Stimulated activated CD8-positive, alpha-beta memory T cell treated with anti-CD3 and anti-CD28 coated beads, Interleukin-7, amount 100 ng/mL, for 48 hours (primary cell): ENCODE results near the gene SELENOO.
"Not testable (repeated sequence)": the region's sequence is repeated elsewhere in the genome, so short reads cannot be mapped to it uniquely, and the experiment has no call there.

Experiments used
- DNase-seq, 2 donors: peaks; one replicate each; pipeline ENCODE4 v3.0.0-alpha.2; 2020; ENCODE audit warnings: low read depth in 1 of 2; ENCODE audit errors: extremely low read depth in 1 of 2

SELENOO gene, protein sequence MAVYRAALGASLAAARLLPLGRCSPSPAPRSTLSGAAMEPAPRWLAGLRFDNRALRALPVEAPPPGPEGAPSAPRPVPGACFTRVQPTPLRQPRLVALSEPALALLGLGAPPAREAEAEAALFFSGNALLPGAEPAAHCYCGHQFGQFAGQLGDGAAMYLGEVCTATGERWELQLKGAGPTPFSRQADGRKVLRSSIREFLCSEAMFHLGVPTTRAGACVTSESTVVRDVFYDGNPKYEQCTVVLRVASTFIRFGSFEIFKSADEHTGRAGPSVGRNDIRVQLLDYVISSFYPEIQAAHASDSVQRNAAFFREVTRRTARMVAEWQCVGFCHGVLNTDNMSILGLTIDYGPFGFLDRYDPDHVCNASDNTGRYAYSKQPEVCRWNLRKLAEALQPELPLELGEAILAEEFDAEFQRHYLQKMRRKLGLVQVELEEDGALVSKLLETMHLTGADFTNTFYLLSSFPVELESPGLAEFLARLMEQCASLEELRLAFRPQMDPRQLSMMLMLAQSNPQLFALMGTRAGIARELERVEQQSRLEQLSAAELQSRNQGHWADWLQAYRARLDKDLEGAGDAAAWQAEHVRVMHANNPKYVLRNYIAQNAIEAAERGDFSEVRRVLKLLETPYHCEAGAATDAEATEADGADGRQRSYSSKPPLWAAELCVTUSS

DNA sequence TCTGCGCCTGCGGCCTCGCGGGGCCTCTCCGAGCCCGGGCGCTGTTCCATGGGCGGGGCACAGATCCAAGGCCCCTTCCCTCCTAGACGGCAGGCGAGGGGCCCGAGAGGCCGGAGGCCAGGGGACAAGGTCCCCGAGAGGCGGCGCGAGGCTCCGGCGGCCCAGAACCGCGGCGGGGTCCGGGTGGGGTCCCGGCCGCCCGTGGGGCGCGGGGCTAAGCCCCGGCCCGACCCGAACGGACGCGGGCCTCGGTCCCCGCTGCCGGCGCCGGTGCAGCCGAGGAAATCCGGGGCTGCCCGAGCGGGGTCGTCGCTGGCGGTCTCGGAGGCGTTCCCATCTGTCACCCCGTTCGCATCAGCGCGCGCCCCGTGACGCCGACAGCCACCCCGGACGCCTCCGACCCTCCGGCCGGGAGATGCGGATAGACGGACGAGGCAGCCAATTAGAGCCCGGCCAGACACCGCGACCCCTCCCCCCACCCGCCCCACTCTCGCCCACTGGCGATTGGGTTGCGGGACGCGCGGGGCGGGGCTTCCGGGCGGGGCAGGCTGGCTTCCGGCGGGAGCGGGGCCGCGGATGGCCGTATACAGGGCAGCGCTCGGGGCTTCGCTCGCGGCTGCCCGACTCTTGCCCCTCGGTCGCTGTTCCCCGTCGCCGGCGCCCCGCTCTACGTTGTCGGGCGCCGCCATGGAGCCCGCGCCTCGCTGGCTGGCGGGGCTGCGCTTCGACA is at the start of gene SELENOO:
SELENOO (plus strand) TSS at position 551 of the 730 bp plus-strand sequence; CDS start at position 577, 26 bp downstream.
- peak; percentile 85 to 87 for DNase-seq

DNA sequence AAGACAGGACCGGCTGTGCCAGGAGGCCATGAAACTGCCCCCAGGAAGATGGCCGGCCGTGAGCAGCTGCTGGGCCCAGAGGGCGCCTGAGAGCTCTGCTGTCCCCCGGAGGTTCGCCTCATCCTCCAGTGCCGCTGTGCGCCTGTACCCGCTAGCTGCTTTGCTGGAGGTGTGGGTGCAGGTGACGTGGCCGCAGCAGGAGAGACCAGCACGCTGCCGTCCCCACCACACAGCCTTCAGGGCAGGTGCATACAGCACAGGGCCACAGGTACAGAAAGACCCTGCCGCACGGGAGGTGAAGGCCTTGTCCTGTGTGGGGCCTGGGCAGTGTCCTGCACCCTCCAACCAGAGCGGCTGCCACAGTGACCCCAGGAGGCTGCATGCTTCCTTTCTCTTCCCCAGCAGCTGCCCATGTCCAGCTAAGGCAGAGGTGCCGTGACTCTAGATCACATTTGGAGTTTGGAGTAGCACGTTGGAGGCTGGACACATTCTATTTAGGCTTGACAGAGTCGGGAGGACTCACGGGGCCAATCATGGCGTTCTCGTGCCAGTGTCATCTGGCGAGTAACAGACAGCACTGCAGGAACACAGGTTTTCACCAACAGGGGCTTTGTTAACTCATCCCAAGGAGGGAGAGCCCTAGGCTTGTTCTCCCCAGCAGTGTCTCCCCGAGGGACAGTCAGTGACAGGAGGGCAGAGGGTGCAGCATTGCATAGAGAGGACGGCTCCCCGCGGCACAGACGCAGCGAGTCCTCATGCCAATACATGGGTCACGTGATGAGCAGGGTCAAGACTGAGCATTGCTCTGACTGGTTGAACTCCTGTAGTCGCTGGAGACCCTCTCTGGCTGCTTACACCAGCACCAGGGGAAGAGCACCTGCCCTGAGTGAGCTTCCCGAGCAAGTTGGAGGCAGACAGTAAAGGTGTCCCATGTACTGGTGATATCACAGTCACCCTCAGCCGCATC is 49.0 kb upstream of the SELENOO start:
- DNase-seq: no peak

DNA sequence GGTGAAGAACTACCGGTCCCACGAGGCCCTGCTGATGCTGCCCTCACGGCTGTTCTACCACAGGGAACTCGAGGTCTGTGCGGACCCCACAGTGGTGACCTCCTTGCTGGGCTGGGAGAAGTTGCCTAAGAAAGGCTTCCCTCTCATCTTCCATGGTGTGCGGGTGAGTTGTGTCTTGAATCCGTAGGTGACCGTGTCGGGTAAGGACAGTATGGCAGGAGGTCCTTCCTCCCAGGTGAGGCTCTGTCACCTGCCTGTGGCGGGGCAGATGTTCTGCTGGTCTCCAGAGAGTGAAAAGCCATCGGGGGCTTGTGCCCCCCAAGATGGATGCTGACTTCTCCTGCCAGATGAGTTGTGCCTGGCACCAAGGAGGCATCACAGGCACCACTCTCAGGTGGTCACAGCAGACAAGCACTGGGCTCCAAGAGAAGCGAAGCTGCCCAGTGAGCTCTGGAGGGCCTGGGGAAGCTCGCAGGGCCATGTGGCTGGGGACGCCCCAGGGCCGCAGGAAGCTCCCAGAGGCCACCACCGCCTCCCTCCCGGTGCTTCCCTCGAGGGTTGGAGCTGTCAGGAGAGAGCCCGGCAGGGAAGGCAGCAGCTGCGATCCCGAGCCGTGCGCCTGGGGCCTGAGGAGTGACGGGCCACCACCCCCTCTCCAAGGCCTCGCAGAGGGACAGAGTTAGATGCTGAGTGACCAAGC is 47.6 kb upstream of the SELENOO start:
- DNase-seq: no peak

DNA sequence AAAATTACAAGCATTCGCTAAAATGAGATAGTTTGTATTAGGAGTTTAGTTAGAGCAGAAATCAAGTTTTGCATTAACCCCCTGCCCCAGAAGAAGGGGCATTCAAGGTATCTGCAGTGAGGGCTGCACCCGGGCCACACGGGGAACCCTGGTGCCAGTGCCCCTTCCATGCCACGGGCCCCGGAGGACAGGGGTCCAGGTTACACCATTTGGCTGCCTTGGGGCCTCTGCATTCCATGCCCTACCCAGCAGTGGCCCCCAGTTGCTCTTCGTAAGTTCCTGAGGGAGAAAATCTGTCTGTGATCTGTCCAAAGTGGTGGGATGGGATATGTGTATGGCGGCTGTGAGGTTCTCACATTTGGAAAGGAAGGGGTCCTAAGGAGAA is 47.1 kb upstream of the SELENOO start:
- DNase-seq: no peak

DNA sequence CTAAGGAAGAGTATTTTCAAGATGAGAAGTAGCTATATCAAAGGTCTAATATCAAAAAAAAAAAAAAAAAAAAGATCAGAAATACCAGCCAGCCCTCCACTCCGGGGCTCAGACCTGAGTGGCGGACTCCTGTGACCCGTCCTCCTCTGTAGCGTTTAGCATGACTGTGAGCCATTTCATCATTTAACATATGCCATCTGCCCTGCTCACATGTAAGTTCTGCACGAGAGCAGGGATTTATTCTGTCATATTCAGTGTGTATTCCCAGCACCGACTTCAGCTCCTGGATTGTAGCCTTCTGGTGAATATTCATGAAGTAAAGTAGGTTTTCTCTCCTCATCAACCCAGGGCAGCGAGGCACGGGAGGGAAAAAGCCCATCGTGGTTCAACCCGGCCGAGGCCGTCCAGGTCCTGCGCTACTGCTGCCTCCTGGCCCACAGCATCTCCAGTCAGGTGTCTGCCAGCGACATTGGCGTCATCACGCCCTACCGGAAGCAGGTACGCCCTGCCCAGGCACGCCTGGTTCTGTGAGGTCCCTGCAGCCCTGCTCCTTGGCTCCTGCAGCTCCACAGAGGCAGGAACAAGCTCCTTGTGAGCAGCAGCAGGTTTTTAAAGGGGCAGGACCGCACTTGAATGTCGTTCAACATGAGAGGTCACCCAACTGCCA is 43.0 kb upstream of the SELENOO start:
- no peak for DNase-seq

DNA sequence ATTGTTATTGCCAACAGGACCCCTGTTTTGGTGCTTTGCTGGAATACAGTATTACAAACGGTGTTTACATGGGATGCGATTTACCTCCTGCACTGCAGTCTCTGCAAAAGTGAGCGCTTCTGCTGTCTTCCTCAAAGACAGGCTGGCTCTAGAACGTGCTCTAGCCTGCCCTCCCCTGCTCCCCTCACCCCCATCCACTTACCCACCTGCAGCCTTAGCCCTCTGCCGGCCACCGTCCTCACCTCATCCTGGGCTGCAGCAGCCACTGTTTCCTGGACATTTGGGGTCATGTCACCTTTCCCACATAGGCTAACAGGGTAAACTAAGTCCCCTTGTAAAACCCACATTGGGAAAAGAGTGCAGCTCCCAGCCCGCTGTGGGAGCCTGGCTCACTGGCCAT is 39.9 kb upstream of the SELENOO start:
- no peak for DNase-seq

DNA sequence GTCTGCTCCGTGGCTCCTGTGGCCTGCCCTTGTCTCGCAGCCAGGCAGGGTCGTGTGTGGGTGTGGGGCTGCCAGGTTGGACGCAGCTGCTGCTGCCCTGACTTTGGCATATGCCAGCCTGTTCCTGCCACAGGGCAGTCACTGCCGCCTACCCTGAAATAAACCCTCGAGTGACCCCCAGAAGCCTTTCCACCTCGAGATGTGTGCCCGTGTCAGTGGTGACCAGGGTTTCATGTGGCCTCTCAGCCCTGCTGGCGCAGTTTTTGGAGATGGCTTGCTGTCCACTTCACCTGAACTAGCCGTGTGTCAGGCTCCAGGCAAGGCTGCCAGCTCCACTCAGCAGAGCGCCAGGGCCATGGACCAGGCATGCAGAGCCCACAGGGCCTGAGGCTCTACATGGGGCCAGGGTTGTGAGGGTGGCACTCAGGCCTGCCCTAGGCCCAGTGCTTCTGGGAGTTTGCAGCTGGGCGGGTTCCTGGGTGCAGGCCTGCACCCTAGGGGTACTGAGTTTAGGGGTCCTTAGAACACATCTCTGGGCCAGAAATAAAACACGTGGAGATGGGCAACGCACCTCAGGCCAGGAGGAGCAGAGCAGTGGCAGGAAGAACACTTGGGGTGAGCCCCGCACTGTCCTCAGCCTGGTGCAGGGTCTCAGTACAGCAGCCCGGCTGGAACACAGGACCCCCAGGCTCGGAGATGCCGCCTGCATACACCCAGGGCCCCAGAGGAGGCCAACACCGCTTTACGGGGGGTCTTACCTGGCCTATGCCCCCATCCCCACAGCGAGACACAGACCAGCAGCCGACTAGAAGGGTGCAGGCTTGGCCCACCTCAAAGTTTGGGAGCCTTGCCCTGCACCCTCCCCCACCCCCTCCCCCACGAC is 39.1 kb upstream of the SELENOO start:
- no peak for DNase-seq

DNA sequence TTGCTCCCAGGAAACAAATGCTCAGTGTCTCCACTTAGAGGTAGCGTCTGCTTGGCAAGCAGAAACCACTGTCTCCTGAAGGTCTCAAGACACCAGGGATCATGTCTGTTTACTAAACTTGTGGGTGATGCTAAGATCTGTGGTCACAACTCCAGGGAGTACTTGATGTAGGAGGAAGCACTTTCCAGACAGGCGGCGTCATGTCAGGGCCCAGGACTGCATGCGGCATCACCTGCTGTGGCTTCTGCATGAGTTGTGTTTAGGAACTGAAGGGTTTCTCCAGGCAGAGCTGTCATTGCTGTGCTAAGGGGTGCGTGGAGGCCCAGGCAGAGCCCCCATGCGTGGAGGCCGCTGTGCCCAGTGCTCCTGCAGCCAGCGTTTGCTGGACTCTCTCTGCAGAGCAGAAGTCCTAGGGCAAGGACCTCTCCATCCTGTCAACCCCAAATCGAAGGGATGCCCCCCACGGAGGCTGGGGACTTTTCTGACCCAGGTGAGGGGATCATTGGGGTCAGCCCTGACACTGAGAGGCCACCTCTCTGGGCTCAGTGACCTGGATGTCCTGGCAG is 38.3 kb upstream of the SELENOO start:
- DNase-seq: no peak

DNA sequence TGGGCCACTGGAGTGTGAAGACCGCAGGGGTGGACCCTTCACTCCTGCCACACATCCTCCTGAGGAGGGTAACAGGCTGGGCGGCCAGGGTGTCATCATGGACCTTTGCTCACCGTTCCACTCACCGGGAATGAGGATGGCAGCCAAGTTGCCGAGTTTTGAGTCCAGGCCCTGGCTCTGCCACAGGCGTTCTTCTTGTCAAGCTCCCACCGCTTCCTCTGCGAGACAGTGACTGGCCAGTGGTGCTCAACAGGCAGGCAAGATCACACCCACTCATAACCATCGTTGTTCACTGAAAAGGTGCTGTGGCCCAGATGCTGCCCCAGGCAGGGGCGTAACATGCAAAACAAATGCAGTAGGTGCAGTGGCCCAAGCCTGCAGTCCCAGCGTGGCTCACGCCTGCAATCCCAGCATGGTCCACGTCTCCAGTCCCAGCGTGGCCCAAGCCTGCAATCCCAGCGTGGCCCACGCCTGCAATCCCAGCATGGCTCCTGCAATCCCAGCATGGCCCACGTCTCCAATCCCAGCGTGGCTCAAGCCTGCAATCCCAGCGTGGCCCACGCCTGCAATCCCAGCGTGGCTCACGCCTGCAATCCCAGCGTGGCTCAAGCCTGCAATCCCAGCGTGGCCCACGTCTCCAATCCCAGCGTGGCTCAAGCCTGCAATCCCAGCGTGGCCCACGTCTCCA is 35.2 kb upstream of the SELENOO start:
- DNase-seq: no peak

DNA sequence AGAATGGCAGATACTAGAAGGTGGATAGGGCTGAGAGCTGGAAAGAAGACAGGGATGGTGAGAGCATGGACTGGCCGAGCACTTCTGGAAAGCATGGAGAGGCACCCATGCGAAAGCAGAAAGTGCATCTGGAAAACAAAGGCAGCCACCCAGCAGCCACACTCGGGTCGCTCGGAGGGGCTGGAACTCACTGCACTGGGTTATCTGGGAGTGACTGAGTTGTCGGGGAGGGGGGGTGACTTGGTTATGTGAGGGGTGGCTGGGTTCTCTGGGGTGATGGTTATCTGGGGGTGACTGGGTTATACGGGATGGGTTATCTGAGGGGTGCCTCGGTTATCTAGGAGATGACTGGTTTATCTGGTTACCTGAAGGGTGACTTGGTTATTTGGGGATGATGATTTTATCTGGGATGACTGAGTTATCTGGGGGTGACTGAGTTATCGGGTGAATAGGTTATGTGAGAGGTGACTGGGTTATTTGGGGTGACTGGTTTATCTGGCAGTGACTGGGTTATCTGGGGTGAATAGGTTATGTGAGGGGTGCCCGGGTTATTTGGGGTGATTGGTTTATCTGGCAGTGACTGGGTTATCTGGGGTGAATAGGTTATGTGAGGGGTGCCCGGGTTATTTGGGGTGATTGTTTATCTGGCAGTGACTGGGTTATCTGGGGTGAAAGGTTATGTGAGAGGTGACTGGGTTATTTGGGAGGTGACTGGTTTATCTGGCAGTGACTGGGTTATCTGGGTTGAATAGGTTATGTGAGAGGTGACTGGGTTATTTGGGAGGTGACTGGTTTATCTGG is 32.9 kb upstream of the SELENOO start:
- no peak for DNase-seq

DNA sequence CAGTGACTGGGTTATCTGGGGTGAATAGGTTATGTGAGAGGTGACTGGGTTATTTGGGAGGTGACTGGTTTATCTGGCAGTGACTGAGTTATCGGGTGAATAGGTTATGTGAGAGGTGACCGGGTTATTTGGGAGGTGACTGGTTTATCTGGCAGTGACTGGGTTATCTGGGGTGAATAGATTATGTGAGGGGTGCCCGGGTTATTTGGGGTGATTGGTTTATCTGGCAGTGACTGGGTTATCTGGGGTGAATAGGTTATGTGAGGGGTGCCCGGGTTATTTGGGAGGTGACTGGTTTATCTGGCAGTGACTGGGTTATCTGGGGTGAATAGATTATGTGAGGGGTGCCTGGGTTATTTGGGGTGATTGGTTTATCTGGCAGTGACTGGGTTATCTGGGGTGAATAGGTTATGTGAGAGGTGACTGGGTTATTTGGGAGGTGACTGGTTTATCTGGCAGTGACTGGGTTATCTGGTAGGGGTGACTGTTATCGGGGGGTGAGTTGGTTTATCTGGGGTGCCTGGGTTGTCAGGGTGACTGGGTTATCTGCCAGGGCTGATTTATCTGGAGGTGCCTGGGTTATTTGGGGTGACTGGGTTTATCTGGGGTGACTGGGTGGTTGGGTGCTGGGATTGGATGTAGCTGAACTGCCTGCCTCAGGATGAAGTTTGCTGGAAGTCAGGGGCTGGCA is 32.2 kb upstream of the SELENOO start:
- DNase-seq: not testable (repeated sequence)

DNA sequence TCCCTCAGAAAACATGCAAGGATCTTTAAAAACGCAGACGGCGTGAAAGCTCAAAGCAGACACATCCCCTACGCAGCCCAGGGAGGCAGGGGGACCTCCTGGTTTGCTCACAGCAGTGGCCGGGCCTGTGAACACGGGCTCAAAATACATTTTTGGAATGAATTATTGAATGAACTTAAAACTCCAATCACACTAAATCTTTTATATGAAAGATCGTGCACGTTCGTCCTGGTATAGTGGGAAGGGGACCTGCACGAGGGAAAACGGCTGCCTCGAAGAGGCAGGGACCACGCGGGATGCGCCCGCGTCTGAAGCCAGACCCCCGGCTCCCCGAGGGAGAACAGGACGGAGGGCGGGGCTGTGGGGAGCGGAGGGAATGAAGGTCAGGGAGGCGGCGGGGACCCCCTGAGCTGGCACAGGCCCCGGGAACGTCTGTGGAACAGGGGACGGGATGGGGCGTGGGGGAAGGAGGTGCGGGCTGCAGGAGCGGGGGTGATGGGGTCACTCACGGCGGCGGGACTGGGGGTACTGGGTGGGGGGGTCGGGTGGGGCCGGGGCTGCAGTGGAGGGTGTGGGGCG is 31.5 kb upstream of the SELENOO start:
- no peak for DNase-seq

DNA sequence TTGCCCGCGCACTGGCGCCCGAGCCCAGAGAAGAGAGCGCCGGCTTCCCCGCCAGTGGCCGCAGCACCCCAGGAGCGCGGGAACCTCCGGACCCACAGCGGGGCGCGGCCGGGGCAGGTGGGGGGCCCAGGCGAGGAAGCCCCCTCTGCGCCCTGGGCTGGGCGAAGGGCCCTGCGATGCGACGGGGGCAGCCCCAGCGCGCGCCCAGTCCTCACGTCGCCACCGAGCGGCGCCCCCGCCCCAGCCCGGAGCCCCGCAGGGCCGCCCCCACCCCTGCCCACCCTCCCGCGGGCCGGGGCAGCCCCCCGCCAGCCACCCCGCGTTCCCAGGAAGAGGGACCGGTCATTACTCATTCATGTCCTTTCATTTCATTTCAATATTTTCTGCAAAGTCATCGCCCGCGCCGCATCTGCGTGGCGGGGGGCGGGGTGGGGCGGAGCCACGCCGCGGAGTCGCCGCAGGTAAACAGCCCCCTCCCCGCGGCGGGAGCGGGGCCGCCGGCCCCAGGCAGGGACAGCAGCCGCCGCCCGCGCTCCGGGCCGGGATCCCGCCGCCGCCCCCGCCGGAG is 31.0 kb upstream of the SELENOO start:
- DNase-seq: peak in 1 of 2 donors; percentile 42

DNA sequence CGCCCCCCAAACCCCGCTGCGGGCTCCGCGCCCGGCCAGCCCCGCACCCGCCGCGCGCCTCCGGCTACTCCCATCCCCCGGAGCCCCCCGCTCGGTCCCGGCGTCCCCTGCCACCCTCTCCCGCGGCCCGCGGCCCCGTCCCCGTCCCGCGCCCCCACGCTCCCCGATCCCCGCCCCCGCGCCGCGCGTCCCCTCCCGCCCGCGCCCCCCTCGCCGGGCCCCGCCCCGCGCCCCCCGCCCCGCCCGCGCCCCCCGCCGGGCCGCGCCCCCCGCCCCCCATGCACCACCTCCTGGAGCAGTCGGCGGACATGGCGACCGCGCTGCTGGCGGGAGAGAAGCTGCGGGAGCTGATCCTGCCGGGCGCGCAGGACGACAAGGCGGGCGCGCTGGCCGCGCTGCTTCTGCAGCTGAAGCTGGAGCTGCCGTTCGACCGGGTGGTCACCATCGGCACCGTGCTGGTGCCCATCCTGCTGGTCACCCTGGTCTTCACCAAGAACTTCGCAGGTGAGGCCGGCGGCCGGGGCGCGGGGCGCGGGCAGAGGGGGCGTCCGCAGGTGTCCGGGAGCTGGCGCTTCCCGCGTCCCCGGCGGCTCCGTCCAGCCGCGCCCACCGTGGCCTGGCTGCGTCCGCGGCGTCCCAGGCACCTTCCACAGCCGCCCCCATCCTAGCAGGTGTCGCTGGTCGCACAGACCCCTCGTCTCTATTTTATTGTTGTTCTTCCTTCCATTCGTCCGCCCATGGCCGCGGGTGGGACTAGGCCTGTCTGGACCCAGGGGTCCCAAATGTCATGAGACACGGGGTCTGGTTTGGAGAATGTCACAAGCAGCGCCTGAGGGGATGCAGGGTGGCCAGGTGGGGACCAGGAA is 30.1 kb upstream of the SELENOO start, which contains the start of gene PANX2:
PANX2 (plus strand) TSS at position 279 of the 866 bp plus-strand sequence; CDS start at position 279, 0 bp downstream.
- no peak for DNase-seq
